OCI-LY1 (cell line): Measurements from ENCODE around the gene JAKMIP2.

Source experiments
- CTCF ChIP-seq: fragments of 200-600 bp; sonication (generic), shearing (Covaris generic); IDR thresholded peaks from 2 replicates; pipeline ENCODE4 v1.5.1; 2017; ENCODE audit warnings: mild to moderate bottlenecking, antibody characterized with exemption, low read length, moderate library complexity, mixed read lengths
- EZH2 ChIP-seq: fragments of 200-600 bp; sonication (generic), shearing (Covaris generic); IDR thresholded peaks from 2 replicates; pipeline ENCODE4 v1.8.0; 2017; ENCODE audit warnings: borderline replicate concordance, mixed run types, mild to moderate bottlenecking, antibody characterized with exemption, low read length, moderate library complexity, mixed read lengths

- TF ChIP-seq CTCF = no peak
- TF ChIP-seq EZH2 = no peak
These were observed 33.9 kb downstream of the JAKMIP2 start for GRCh38 chr5:147748590-147748989.
